H9 (cell line): Measurements from ENCODE around the gene TTC28. TPM values are rescaled to one million over a fixed set of nuclear protein-coding genes. Genes with fewer than 3 reads are reported as not detected.

Experiments used
- DNase-seq: peaks from one replicate; pipeline ENCODE4 v3.0.0-alpha.2; 2017
- H2AFZ ChIP-seq: one replicate; pipeline ENCODE4 v1.6.1; 2013; ENCODE audit warnings: mild to moderate bottlenecking, low read length, control low read depth, moderate library complexity
- H2AK5ac ChIP-seq: 2 replicates; pipeline ENCODE4 v1.6.1; 2013; ENCODE audit warnings: low read length, control low read depth, mixed read lengths; ENCODE audit not compliant: insufficient read length
- H2BK120ac ChIP-seq: one replicate; pipeline ENCODE4 v1.6.1; 2013; ENCODE audit warnings: low read depth, mild to moderate bottlenecking, low read length, control low read depth, inconsistent platforms; ENCODE audit not compliant: poor library complexity, severe bottlenecking
- H2BK12ac ChIP-seq: 2 replicates; pipeline ENCODE4 v1.6.1; 2013; ENCODE audit warnings: low read length, control low read depth, mixed read lengths, low read depth; ENCODE audit not compliant: insufficient read length
- H2BK15ac ChIP-seq: 2 replicates; pipeline ENCODE4 v1.6.1; 2013; ENCODE audit warnings: low read depth, low read length, control low read depth
- H2BK20ac ChIP-seq: one replicate; pipeline ENCODE4 v1.6.1; 2013; ENCODE audit warnings: low read depth, mild to moderate bottlenecking, low read length, control low read depth, inconsistent platforms; ENCODE audit not compliant: poor library complexity, severe bottlenecking
- H2BK5ac ChIP-seq: 2 replicates; pipeline ENCODE4 v1.6.1; 2013; ENCODE audit warnings: low read length, control low read depth, mixed read lengths; ENCODE audit not compliant: insufficient read length
- H3K14ac ChIP-seq: 2 replicates; pipeline ENCODE4 v1.6.1; 2013; ENCODE audit warnings: low read length, control low read depth; ENCODE audit not compliant: insufficient read depth
- H3K18ac ChIP-seq: 2 replicates; pipeline ENCODE4 v1.6.1; 2013; ENCODE audit warnings: low read depth, mild to moderate bottlenecking, mixed read lengths, low read length, control low read depth; ENCODE audit not compliant: insufficient read length
- H3K23ac ChIP-seq: 2 replicates; pipeline ENCODE4 v1.6.1; 2013; ENCODE audit warnings: low read length, control low read depth, mixed read lengths, low read depth; ENCODE audit not compliant: insufficient read length
- H3K23me2 ChIP-seq: 2 replicates; pipeline ENCODE4 v1.6.1; 2013; ENCODE audit warnings: low read depth, mild to moderate bottlenecking, mixed read lengths, low read length, control low read depth; ENCODE audit not compliant: insufficient read length, poor library complexity, severe bottlenecking
- H3K27ac ChIP-seq: 2 replicates; pipeline ENCODE4 v1.5.1; 2013; ENCODE audit warnings: low read length, control low read depth, mixed read lengths, low read depth; ENCODE audit not compliant: insufficient read length
- H3K27me3 ChIP-seq: 2 replicates; pipeline ENCODE4 v1.6.1; 2013; ENCODE audit warnings: low read length, control low read depth, inconsistent platforms; ENCODE audit not compliant: insufficient read depth
- H3K4ac ChIP-seq: 2 replicates; pipeline ENCODE4 v1.6.1; 2013; ENCODE audit warnings: low read depth, mild to moderate bottlenecking, control low read depth, inconsistent platforms, low read length, moderate library complexity
- H3K4me1 ChIP-seq: 2 replicates; pipeline ENCODE4 v1.6.1; 2013; ENCODE audit warnings: low read length, control low read depth, inconsistent platforms; ENCODE audit not compliant: insufficient read depth
- H3K4me2 ChIP-seq: 2 replicates; pipeline ENCODE4 v1.6.1; 2013; ENCODE audit warnings: low read length, control low read depth, mixed read lengths; ENCODE audit not compliant: insufficient read length, insufficient read depth
- H3K56ac ChIP-seq: 2 replicates; pipeline ENCODE4 v1.6.1; 2013; ENCODE audit warnings: low read depth, mild to moderate bottlenecking, mixed read lengths, low read length, control low read depth; ENCODE audit not compliant: insufficient read length
- H3K79me1 ChIP-seq: 2 replicates; pipeline ENCODE4 v1.6.1; 2013; ENCODE audit warnings: low read depth, mild to moderate bottlenecking, moderate library complexity, low read length, control low read depth, inconsistent platforms; ENCODE audit not compliant: insufficient read depth, poor library complexity, severe bottlenecking
- H3K79me2 ChIP-seq: 2 replicates; pipeline ENCODE4 v1.6.1; 2013; ENCODE audit warnings: low read length, control low read depth, inconsistent platforms; ENCODE audit not compliant: insufficient read depth
- H3K9ac ChIP-seq: 2 replicates; pipeline ENCODE4 v1.6.1; 2013; ENCODE audit warnings: low read length, control low read depth, mixed read lengths; ENCODE audit not compliant: insufficient read length; ENCODE audit errors: extremely low read depth
- H3K9me3 ChIP-seq: one replicate; pipeline ENCODE4 v1.6.1; 2013; ENCODE audit warnings: low read depth, low read length, inconsistent platforms; ENCODE audit not compliant: control insufficient read depth
- H3T11ph ChIP-seq: one replicate; pipeline ENCODE4 v1.6.1; 2013; ENCODE audit warnings: mild to moderate bottlenecking, low read length, control low read depth, inconsistent platforms
- H4K20me1 ChIP-seq: one replicate; pipeline ENCODE4 v1.6.1; 2013; ENCODE audit not compliant: control insufficient read depth, insufficient read length, insufficient read depth
- H4K5ac ChIP-seq: 2 replicates; pipeline ENCODE4 v1.6.1; 2013; ENCODE audit warnings: low read depth, mild to moderate bottlenecking, mixed read lengths, low read length, control low read depth; ENCODE audit not compliant: insufficient read length
- H4K8ac ChIP-seq: replicated peaks from 2 replicates; pipeline ENCODE4 v1.6.1; 2013; ENCODE audit warnings: low read length, control low read depth, mixed read lengths, low read depth; ENCODE audit not compliant: insufficient read length
- H4K91ac ChIP-seq: 2 replicates; pipeline ENCODE4 v1.6.1; 2013; ENCODE audit warnings: low read depth, mild to moderate bottlenecking, moderate library complexity, mixed read lengths, low read length, control low read depth; ENCODE audit not compliant: insufficient read length
- H3K27ac Mint-ChIP-seq, 3 experiments: 2 replicates in 2 of 3; 3 replicates in 1 of 3; pipeline ENCODE4 v1.8.0; 2020 to 2021; ENCODE audit warnings: mixed read lengths in 3 of 3, mild to moderate bottlenecking in 1 of 3, moderate library complexity in 1 of 3
- H3K27me3 Mint-ChIP-seq: 2 replicates; pipeline ENCODE4 v1.8.0; 2021; ENCODE audit warnings: low read depth, mild to moderate bottlenecking, moderate library complexity, mixed read lengths
- H3K36me3 Mint-ChIP-seq, 3 experiments: 2 replicates in 2 of 3; 3 replicates in 1 of 3; pipeline ENCODE4 v1.8.0; 2020 to 2021; ENCODE audit warnings: low read depth in 3 of 3, mixed read lengths in 3 of 3; ENCODE audit not compliant: insufficient read depth in 1 of 3
- H3K4me1 Mint-ChIP-seq, 2 experiments: 2 replicates each; pipeline ENCODE4 v1.8.0; 2020; ENCODE audit warnings: mixed read lengths in 2 of 2
- H3K4me3 Mint-ChIP-seq, 2 experiments: 2 replicates in 1 of 2; 3 replicates in 1 of 2; pipeline ENCODE4 v1.8.0; 2020 to 2021; ENCODE audit warnings: mild to moderate bottlenecking in 2 of 2, mixed read lengths in 2 of 2, moderate library complexity in 1 of 2
- H3K9me3 Mint-ChIP-seq, 2 experiments: 2 replicates in 1 of 2; 3 replicates in 1 of 2; pipeline ENCODE4 v1.8.0; 2020; ENCODE audit warnings: mild to moderate bottlenecking in 2 of 2, mixed read lengths in 2 of 2, moderate library complexity in 1 of 2
- WGBS: extraction: QIAGEN DNeasy Blood & Tissue Kit; methylation state at CpG from one replicate; pipeline ENCODE4 v1.1.7; 2013; ENCODE audit warnings: missing lambda C conversion rate, low lambda C conversion rate, mixed read lengths; ENCODE audit not compliant: insufficient read length; ENCODE audit errors: extremely low coverage; 5-methylcytosine and 5-hydroxymethylcytosine counted together
- total RNA-seq: library from RNA; stranded (reverse); gene quantifications from 2 replicates; pipeline ENCODE4 v1.2.1, GENCODE V29; 2021
- TF ChIP-seq, protein P1 (sequence below): fragments of 200-600 bp; sonication (generic); conservative IDR thresholded peaks from 3 replicates; pipeline ENCODE4 v1.8.0; 2021; ENCODE audit warnings: antibody characterized with exemption, mild to moderate bottlenecking

Gene TTC28
- total RNA-seq, 1 experiment from 2014 or later, result 13.6 TPM

DNA sequence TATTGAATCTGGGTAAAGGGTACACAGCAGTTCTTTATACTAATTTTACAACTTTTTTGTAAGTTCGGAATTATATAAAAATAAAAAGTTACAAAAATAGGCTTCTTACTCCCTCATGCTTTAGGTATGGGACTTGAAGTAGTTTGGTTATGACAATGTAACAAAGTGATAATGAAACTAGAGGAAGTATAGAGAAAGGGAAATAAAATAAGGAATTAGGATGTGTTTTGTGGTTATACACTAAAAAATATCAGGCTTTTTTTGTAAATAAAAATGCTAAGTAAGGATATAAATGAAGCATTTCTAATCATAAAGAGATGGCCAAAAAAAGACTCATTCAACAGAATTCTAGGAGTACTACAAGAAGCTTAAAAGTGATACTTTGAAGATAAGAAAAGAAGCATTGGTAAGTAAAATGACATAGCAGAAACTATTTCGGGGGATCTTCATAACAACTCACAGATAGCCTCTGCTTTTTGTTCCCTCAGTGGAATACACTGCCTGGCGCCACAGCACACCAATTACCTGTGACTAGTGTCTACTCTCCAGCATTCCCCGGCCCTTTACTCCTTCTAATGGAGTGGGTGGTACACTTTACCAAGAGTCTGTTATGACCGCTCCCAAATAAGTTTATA lies 437.9 kb downstream of the TTC28 start:
- no peaks in the 10 kb centered on the region; a peak in 2 of 5 replicates for H3K9me3 Mint-ChIP-seq

More for the DNA sequence above, 437.9 kb downstream of the TTC28 start:
- H3K23ac ChIP-seq, result no peak overlapping the region
- no peak overlapping the region for H4K91ac ChIP-seq
- no peaks in the 10 kb centered on the region for H3K79me2 ChIP-seq
- H3K36me3 Mint-ChIP-seq, result peaks cover 0 to 4% (median 0%) of the 10 kb centered on the region in 3 experiments; a peak in 2 of 7 replicates
- no peak overlapping the region for H2BK20ac ChIP-seq
- no peak overlapping the region for H3K27ac ChIP-seq
- WGBS, result no CpG with 5 or more reads among the region's 5 CpGs
- no peak overlapping the region for H4K8ac ChIP-seq
- H3K27ac Mint-ChIP-seq, result no peak overlapping the region
- H3K4me2 ChIP-seq, result no peak overlapping the region
- no peak overlapping the region for H3K14ac ChIP-seq
- no peak overlapping the region for H3K9ac ChIP-seq
- no peaks in the 10 kb centered on the region for H3K9me3 ChIP-seq
- H3K4me1 ChIP-seq, result no peaks in the 10 kb centered on the region
- no peak overlapping the region for H2BK15ac ChIP-seq
- H2BK12ac ChIP-seq, result no peak overlapping the region
- no peak overlapping the region for H3T11ph ChIP-seq
- TF ChIP-seq, protein P1, sequence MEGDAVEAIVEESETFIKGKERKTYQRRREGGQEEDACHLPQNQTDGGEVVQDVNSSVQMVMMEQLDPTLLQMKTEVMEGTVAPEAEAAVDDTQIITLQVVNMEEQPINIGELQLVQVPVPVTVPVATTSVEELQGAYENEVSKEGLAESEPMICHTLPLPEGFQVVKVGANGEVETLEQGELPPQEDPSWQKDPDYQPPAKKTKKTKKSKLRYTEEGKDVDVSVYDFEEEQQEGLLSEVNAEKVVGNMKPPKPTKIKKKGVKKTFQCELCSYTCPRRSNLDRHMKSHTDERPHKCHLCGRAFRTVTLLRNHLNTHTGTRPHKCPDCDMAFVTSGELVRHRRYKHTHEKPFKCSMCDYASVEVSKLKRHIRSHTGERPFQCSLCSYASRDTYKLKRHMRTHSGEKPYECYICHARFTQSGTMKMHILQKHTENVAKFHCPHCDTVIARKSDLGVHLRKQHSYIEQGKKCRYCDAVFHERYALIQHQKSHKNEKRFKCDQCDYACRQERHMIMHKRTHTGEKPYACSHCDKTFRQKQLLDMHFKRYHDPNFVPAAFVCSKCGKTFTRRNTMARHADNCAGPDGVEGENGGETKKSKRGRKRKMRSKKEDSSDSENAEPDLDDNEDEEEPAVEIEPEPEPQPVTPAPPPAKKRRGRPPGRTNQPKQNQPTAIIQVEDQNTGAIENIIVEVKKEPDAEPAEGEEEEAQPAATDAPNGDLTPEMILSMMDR, result no peak
- H2AK5ac ChIP-seq, result no peak overlapping the region
- H3K18ac ChIP-seq, result no peak overlapping the region
- no peaks in the 10 kb centered on the region for H3K27me3 ChIP-seq
- H4K20me1 ChIP-seq, result no peaks in the 10 kb centered on the region
- no peak overlapping the region for H2BK5ac ChIP-seq
- peaks cover 4 to 5% of the 10 kb centered on the region in 2 experiments; a peak in 3 of 4 replicates for H3K4me1 Mint-ChIP-seq
- no peak overlapping the region for H2AFZ ChIP-seq
- H3K27me3 Mint-ChIP-seq, result peaks cover 46% of the 10 kb centered on the region
- DNase-seq, result no peak
- H2BK120ac ChIP-seq, result no peak overlapping the region
- H3K56ac ChIP-seq, result no peak overlapping the region
- H3K4ac ChIP-seq, result no peak overlapping the region
- no peak overlapping the region for H3K4me3 Mint-ChIP-seq
- H4K5ac ChIP-seq, result no peak overlapping the region
- H3K23me2 ChIP-seq, result no peaks in the 10 kb centered on the region
- no peaks in the 10 kb centered on the region for H3K79me1 ChIP-seq
